ENCODE results near the gene CGAS.
"Not testable (repeated sequence)": the region's sequence is repeated elsewhere in the genome, so short reads cannot be mapped to it uniquely, and the experiment has no call there.

CGAS gene

DNA sequence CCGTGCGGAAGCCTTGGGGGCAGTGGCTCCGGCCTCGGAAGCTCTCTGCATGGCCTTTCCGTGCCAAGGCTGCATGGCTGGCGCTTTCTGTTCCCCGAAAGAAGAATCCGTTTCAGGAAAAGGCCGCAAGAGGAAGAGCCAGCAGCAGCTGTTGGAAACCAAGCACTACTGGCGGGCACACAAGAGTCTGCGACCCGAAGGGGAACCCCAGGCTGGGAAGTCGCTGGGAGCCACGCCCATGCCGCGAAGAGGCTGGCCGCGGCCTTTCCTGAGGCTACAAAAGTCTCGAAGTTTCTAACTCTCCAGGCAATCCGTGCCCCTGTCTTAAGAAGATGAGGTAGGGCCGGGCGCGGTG, at the start of gene CGAS:
CGAS (minus strand) TSS at position 191 of the 355 bp plus-strand sequence; CDS start at position 75, 116 bp downstream.
- peak; percentile 94 for DNase-seq

DNA sequence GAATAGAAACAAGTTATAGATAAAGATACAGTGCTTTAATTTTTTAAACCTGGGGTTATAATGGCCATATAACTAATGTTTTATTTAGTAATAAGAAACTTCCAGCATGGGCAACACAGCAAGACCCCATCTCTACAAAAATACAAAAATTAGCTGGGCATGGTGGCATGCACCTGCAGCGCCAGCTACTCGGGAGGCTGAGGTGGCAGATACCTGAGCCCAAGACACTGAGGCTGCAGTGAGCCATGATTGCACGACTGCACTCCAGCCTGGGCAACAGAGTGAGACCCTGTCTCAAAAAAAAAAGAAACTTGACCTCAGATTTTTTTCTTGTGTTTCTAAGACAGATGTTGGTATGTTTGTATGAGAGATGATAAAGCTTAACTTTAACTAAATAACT, 45.8 kb upstream of the CGAS start:
- no peak for DNase-seq

DNA sequence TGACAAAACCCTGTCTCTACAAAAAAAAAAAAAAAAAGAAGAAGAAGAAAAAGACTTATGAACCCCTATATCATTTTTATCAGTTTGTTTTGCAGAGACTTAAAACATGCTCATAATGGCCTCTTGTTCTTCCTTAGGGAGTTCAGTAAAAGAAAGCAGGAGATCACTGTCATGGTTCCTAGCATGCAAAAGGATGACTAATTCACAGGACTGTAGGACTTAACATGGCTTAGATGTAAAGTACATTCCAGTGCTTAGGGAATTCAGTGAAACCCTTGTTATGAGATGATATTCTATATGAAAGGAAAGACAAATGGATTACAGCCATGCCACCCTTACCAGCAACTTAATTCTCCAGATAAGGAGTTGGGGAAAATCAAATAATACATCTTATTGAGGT, 39.3 kb upstream of the CGAS start:
- DNase-seq: no peak

DNA sequence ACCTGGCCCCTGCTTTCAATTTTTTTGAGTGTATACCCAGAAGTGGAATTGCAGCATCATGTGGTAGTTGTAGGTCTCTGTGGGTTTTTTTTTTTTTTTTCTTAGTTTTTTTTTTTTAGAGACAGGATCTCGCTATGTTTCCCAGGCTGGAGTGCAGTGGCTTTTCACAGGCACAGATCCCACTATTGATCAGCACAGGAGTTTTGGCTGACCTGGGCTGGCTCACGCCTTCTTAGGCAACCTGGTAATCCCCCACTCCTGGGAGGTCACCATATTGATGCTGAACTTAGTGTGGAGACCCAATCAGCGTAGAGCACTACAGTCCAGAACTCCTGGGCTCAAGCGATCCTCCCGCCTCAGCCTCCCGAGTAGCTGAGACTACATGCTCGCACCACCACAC, 35.4 kb upstream of the CGAS start:
- no peak for DNase-seq

- no peak for DNase-seq
Measured at GRCh38 chr6:73484438-73484837, 32.3 kb upstream of the CGAS start.

GRCh38 chr6:73481969-73482368, 29.9 kb upstream of the CGAS start:
- DNase-seq: no peak

- no peak for DNase-seq
Measured at GRCh38 chr6:73477407-73477806, 25.3 kb upstream of the CGAS start.

DNA sequence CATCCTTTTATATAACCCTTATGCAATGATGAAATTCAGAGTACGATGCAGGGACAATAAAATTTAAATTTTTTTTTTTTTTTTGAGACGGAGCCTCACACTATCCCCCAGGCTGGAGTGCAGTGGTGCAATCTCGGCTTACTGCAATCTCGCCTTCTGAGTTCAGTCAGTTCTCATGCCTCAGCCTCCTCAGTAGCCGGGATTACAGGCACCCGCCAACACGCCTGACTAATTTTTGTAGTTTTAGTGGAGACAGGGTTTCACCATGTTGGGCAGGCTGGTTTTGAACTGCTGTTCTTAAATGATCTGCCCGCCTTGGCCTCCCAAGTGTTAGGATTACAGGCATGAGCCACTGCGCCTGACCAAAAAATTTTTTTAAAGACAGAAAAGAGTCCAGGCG, 24.6 kb upstream of the CGAS start:
- DNase-seq: no peak

DNA sequence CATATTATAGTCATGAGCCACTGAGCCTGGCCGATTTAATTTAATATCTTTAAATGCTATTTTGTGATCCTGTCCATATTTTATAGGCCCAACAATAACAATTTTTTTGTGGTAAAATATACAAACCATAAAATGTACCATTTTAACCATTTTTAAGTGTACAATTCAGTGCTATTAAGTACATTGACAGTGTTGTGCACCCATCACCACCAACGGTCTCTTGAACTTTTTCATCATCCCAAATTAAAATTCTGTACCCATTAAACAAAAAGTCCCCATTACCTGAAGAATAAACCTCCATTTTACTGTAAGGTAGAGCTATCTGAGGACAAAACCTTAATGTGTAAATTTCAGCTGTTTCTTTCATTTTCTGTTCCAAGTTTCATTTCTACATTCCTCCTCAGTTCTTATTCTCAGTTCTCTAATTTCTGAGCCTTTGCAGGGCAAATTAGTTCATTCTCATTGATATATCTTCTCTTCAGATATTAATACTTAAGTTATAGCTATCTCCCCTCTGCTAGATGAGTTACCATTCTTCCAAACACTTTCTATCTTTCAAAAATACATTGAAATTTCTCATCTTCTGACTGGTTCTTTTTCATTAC, 19.7 kb upstream of the CGAS start:
- peak; percentile 82 for DNase-seq

DNA sequence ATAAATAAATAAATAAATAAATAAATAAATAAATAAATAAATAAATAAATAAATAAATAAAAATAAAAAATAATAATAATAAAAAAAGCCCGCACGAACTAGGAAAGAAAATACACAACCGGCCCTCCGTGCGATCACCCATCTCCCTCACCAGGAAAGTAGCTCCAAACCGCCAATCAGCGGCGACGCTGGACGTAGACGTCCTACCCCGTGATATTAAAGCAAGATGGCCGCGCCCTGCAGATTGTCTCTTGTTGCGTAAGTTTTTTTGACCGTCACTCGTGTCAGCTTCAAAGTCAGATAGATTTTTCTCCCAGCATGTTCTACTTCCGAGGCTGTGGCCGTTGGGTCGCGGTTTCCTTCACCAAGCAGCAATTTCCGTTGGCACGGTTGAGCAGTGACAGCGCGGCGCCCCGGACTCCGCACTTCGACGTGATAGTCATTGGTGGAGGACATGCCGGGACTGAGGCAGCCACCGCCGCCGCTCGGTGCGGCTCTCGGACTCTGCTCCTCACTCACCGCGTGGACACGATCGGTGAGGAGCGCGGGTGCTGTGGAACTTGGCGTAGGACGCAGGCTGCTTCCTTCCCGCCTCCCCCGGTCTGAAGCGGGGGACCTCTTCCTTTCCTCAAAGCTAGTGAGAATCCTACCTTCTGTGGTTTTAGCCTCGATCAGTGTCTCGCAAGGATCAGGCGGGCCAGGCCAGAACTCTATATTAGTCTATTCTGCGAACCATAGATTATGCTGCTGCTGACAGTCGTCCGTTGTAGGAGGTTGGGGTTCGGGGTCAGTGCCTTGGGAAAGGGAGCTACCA, 9.6 kb upstream of the CGAS start, which contains the start of gene MTO1:
MTO1 (plus strand) TSS at position 201 of the 814 bp plus-strand sequence; CDS start at position 319, 118 bp downstream.
- DNase-seq: peak; percentile 96

- peak; percentile 49 for DNase-seq
Measured at GRCh38 chr6:73460056-73460455, 8.0 kb upstream of the CGAS start.

- DNase-seq: not testable (repeated sequence)
Measured at GRCh38 chr6:73459474-73459873, 7.4 kb upstream of the CGAS start.

GRCh38 chr6:73455865-73456629, 4.0 kb upstream of the CGAS start:
- DNase-seq: peak; percentile 93

DNA sequence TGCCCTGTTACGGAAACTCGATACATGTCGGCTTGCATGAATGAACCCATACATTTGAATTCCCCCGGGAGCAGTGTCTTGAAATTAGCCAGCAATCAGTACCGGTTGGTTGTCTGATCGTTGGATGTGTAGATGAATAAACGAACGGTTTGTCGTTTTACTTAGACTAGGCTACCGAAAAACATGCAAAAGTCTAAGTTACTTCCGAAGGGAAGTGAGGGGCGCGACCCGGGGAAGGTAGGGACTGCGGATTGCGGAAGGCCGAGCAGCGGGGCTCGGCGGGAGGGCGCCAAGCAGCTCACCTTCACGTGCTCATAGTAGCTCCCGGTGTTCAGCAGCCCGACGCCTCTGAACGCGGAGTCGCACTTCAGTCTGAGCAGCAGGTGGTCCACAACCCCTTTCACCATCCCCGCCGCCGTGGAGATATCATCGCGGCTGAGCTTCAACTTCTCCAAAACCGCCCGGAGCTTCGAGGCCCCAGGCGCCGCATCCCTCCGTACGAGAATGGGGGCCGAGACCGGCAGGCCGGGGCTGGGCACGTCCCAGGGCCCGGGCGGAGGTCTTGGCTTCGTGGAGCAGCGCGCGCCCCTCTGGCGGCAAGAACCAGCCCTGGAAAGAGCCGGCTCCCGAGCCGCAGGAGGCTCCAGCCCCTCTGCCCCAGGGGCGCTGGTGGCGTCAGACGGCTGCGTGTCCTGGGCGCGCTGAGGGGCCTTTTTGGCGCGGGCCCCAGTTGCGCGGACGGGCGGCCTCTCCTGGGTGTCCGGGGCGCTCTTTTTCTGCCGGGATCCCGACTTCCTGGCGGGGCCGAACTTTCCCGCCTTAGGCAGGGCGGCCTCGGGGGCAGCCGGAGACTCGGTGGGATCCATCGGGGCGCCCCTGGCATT, 632 bp downstream of the CGAS start:
- DNase-seq: peak; percentile 42

DNA sequence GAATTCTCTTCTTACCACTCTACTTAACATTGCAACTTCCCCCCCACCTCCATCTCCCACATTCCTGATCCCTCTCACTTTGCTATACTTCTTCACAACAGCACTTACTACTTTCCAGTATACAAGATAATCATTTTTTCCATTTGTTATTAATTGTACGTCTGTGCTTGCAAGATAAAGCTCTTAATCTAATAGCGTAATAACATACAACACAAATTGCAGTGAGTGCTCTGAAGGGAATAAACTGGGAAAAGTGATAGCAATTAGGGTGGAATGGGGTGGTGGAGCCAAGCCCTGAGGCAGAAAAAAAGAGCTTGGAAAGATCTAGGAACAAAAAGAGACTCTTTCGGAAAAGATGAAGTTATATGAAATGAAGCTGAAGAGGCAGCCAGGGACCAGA, 8.5 kb downstream of the CGAS start:
- no peak for DNase-seq

GRCh38 chr6:73435236-73435635, 16.9 kb downstream of the CGAS start:
- no peak for DNase-seq

- DNase-seq: no peak
Measured at GRCh38 chr6:73421534-73421933, 30.6 kb downstream of the CGAS start.

GRCh38 chr6:73418081-73418741, 33.9 kb downstream of the CGAS start:
- DNase-seq: no peak

DNA sequence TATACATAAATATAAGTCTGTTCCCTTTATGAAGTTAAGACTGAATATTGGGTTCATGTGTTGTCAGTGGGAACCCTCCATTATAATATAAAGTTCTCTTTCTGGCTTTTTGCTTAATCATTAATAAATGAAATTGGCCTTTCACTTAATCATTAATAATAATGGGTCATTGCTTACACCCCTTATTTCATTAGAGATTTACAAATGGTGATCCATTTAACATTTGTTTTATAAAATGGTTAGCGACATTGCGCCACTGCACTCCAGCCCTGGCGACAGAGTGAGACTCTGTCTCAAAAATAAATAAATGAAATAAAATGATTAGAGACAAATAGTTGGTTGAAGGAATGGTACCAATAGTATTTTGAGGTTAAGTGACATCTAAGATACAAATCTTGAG, 39.0 kb downstream of the CGAS start:
- no peak for DNase-seq

- DNase-seq: no peak
Measured at GRCh38 chr6:73409395-73409794, 42.7 kb downstream of the CGAS start.

DNA sequence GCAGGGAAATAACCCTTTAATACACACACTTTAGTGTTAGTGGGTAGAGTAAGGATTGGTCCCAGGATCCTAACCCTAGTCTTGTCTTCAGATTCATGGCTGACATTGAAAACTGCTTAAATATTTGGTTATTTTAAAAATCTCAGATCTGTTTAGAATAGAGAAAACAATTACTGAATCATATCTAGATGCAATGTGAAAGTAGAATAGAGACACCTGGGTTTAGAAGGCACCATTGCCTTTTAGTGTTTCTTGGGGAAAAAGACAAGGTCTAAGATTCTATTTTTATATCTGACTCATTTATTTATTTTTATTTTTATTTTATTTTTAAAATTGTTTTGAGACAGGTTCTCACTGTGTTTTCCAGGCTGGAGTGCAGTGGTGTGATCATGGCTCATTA, 51.4 kb downstream of the CGAS start:
- no peak for DNase-seq

GRCh38 chr6:73395875-73396274, 56.2 kb downstream of the CGAS start:
- no peak for DNase-seq

Measured in inflammatory macrophage treated with lipopolysaccharide for 4 hours (primary cell).